Subcutaneous adipose tissue (tissue), 4 donors: ENCODE measurements around the gene MME. TPM values are rescaled to one million over a fixed set of nuclear protein-coding genes. Genes with fewer than 3 reads are reported as not detected.

Experiments
- total RNA-seq, 4 donors: library from RNA; depleted of rRNA; stranded (reverse); fragments of >200 nt; gene quantifications; one replicate each; pipeline ENCODE4 v1.1.0, GENCODE V29; 2016
- TF ChIP-seq, protein P1 (sequence below): fragments of 450-650 bp; IDR thresholded peaks from one replicate; pipeline ENCODE4 v1.5.1; 2016; ENCODE audit warnings: low read depth, mild to moderate bottlenecking, control low read depth, antibody characterized with exemption, moderate library complexity

The MME gene
- total RNA-seq, 4 donors from 2014 or later = 116 to 408 (median 226) TPM

DNA sequence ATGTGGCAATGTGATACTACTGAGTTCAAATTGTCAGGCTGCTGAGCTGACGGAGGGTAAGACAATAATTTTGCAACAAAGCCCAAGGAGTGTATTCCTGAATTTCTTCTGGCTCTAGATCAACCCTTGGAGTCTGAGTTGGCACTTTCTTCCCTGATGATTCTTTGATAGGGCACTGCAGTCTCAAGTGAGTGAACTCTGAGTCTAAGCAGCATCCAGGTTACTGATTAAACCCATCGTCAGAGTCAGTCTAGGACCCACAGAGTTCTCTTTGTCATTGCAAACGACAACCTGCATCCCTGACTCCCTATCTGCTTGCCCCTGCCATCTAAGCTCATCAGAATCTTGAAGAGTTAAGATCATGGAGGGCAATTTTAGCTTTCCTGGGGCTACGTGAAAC, 58.6 kb downstream of the MME start:
- TF ChIP-seq, protein P1, sequence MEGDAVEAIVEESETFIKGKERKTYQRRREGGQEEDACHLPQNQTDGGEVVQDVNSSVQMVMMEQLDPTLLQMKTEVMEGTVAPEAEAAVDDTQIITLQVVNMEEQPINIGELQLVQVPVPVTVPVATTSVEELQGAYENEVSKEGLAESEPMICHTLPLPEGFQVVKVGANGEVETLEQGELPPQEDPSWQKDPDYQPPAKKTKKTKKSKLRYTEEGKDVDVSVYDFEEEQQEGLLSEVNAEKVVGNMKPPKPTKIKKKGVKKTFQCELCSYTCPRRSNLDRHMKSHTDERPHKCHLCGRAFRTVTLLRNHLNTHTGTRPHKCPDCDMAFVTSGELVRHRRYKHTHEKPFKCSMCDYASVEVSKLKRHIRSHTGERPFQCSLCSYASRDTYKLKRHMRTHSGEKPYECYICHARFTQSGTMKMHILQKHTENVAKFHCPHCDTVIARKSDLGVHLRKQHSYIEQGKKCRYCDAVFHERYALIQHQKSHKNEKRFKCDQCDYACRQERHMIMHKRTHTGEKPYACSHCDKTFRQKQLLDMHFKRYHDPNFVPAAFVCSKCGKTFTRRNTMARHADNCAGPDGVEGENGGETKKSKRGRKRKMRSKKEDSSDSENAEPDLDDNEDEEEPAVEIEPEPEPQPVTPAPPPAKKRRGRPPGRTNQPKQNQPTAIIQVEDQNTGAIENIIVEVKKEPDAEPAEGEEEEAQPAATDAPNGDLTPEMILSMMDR = no peak

DNA sequence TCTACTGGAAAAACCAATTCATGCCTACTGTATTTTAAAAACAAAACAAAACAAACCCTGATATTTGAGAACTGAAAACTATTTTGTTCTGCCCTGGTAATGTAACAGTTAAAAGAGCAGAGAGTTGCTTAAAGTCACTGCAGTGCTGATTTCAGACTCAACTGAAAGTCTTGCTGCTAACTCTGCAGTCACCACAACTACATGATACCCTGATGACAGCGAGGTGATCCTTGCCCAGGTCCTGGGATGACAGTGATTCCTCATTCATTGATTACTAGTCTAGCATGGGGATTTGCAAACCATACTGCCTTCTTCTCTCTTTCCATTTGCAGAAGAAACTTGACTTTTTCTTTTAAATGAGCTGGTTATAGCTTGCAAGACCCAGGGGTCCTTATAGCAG, 67.5 kb downstream of the MME start:
- TF ChIP-seq, protein P1 = no peak

DNA sequence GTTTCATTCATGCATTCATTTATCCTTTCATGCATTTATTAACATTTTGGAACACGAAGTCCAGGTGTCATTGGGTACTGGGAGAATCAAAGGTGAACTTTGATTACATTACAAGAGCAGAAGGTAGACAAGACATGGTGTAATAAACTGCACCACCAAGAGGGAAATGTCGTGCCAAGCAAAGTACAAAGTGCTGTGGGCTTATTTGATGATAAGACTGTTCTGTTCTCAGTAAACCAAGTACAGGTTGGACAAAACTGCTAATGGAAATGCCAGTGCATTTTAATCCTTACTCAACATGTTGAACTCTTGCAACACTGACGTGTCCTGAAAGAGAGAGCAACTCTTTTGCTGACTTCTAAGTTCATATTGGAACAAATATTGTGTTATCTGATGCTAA, 69.4 kb downstream of the MME start:
- TF ChIP-seq, protein P1 = no peak

DNA sequence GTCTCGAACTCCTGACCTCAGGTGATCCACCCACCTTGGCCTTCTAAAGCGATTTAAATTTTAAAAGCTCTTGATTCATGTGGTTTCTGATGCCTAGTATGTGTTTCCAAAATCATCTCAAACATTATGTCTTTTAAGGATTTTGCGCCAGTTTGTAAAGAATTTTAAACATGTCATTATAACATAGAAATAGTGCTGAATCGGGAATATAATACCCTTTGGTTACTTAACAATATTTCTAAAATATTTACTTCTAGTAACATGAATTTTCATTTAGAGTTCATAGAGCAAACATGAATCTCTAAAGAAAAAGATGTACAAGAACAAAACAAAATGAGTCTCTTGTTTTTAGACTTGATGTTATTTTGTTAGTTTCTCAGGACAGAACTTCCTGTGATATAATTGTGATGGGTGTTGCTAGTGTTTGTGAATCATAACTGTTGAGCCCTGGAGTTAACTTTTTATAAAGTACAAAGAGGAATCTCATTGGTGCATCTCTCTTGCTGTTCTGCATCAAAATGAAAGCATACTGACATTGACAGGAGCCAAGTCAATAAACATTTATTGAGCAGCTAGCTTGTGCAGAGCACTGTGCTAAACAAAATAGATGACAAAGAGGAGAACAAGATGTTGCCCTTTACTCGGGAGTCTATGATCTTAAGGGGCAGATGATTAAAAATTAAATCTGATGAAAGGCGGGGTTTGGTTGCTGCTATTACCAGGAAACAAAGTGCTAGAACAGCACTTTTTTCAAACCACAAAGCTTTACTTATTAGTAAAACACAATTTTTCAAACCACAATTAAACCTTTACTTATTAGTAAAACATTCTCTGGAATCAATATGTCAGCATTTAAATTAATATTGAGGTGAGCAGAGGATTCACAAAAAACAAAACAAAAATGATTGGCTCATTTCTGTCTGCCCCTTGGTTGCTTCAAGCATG, 73.4 kb downstream of the MME start:
- TF ChIP-seq, protein P1 = no peak

DNA sequence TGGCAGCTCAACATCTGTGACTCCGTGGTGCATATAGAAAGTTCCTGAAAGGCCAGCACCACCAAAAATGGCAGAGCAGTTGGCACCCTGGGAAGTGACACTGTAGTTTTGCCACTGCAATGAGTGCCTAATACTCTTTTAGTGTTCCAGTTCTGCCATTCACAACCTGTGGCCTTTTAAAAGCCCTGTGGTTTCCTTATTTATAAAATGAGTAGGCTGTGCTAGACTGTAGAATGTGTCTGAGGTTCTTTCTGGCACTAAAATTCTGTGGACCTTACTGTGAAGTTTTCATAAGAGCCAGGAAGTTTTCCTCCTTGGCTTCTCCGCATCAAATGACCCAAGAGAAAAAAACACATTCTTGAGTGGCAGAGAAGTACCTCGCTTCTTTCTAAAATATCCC, 74.1 kb downstream of the MME start:
- TF ChIP-seq, protein P1 = no peak

DNA sequence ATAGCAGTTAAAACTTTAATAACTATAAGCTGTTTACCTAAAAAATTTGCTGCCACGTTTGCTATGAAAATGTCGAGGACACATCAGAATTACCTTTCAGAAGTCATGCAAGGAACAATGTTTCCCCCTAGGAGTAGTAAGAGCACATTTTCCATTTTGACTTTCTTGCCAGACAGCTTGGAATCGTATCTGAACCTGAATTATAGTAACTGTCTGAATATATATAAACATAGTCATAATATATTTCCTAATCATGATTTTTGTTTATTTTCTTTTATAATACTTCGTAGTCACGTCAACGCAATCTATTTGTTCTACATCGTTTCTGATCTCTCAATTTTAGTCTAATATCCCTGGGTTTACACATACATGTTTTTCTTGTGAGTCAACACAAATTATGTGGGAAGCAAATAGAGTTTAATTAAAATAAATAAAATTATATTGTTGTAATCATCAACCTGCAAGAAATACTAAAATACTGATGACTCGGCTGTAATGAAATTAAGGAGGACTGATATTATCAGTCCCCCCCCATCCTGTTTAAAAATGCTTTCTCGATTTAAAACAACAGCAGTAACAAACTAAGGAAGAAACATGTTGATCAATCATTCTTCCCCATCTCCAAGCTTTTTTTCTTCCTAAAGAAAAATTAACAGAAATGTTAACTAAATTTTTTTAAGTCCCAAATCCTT, 78.4 kb downstream of the MME start:
- TF ChIP-seq, protein P1 = no peak

DNA sequence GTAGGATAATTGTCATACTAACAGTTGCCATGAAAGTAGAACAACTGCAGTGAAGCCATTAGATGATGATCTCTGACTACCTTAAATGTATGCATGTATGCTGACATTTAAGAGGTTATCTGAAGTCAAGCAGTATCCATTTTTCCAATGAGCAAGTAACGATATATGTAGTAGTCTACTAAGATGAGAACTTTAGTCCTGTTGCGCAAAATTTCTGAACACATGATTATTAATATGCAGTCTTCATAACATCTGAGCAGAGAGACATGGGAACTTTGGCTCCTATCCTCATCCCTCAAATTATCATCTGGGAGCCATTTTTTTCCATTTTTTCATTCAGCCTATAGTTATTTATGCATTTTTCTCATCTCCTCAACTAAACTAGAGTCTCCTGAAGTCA, 79.2 kb downstream of the MME start:
- TF ChIP-seq, protein P1 = no peak
